Activated CD8-positive, alpha-beta memory T cell treated with anti-CD3 and anti-CD28 coated beads, Interleukin-2, amount 50 U/mL, for 1 hour (primary cell): ENCODE data around the gene MEA1.

ENCODE experiments used
- DNase-seq: peaks from one replicate; pipeline ENCODE4 v3.0.0-alpha.2; 2020; ENCODE audit errors: extremely low read depth

The MEA1 gene

GRCh38 chr6:43038727-43039126, 25.0 kb upstream of the MEA1 start:
- no peak for DNase-seq

- DNase-seq, result no peak
Observed at GRCh38 chr6:43037706-43038105, 24.0 kb upstream of the MEA1 start.

- DNase-seq, result no peak
Observed at GRCh38 chr6:43037197-43037596, 23.5 kb upstream of the MEA1 start.

- DNase-seq, result no peak
Observed at GRCh38 chr6:43036712-43037111, 23.0 kb upstream of the MEA1 start.

- no peak for DNase-seq
Observed at GRCh38 chr6:43035495-43036194, 21.9 kb upstream of the MEA1 start.

- no peak for DNase-seq
Observed at GRCh38 chr6:43034190-43034525, 20.4 kb upstream of the MEA1 start.

GRCh38 chr6:43033496-43034189, 19.9 kb upstream of the MEA1 start:
- DNase-seq, result no peak

- no peak for DNase-seq
Observed at GRCh38 chr6:43032326-43032725, 18.6 kb upstream of the MEA1 start.

GRCh38 chr6:43029120-43029519, 15.4 kb upstream of the MEA1 start:
- DNase-seq, result no peak

GRCh38 chr6:43026365-43026764, 12.6 kb upstream of the MEA1 start:
- no peak for DNase-seq

- no peak for DNase-seq
Observed at GRCh38 chr6:43024436-43024835, 10.7 kb upstream of the MEA1 start.

- DNase-seq, result no peak
Observed at GRCh38 chr6:43021270-43022047, 7.7 kb upstream of the MEA1 start, which contains the start of gene RRP36. Gene RRP36, plus strand, starts transcription at chr6:43021623. Its CDS starts 32 bp downstream, at chr6:43021655.

- DNase-seq, result no peak
Observed at GRCh38 chr6:43020847-43021246, 7.1 kb upstream of the MEA1 start.

- DNase-seq, result no peak
Observed at GRCh38 chr6:43020052-43020705, 6.4 kb upstream of the MEA1 start.

- DNase-seq, result no peak
Observed at GRCh38 chr6:43019152-43019551, 5.4 kb upstream of the MEA1 start.

GRCh38 chr6:43016943-43017334, 3.2 kb upstream of the MEA1 start:
- no peak for DNase-seq

- no peak for DNase-seq
Observed at GRCh38 chr6:43016176-43016942, 2.6 kb upstream of the MEA1 start.

GRCh38 chr6:43014434-43014909, 726 bp upstream of the MEA1 start:
- no peak for DNase-seq

GRCh38 chr6:43013097-43013842, 476 bp downstream of the MEA1 start:
- DNase-seq, result no peak

- no peak for DNase-seq
Observed at GRCh38 chr6:43012364-43012763, 1.4 kb downstream of the MEA1 start.

- no peak for DNase-seq
Observed at GRCh38 chr6:43011207-43011606, 2.5 kb downstream of the MEA1 start.
